Vagina (tissue), 2 donors: ENCODE data around the gene SAMD7.

Source experiments
- CTCF ChIP-seq, 3 experiments: fragments of 450-650 bp in 2 of 3; fragments of 200-600 bp in 1 of 3; sonication (generic) in 1 of 3; IDR thresholded peaks; one replicate each; pipeline ENCODE4 v1.5.1; 2017 to 2019; ENCODE audit warnings: antibody characterized with exemption in 3 of 3, mild to moderate bottlenecking in 2 of 3, moderate library complexity in 2 of 3
- POLR2A ChIP-seq, 2 donors: fragments of 450-650 bp; IDR thresholded peaks; one replicate each; pipeline ENCODE4 v1.6.1; 2017; ENCODE audit warnings: antibody characterized with exemption in 2 of 2, mild to moderate bottlenecking in 2 of 2, moderate library complexity in 2 of 2

DNA sequence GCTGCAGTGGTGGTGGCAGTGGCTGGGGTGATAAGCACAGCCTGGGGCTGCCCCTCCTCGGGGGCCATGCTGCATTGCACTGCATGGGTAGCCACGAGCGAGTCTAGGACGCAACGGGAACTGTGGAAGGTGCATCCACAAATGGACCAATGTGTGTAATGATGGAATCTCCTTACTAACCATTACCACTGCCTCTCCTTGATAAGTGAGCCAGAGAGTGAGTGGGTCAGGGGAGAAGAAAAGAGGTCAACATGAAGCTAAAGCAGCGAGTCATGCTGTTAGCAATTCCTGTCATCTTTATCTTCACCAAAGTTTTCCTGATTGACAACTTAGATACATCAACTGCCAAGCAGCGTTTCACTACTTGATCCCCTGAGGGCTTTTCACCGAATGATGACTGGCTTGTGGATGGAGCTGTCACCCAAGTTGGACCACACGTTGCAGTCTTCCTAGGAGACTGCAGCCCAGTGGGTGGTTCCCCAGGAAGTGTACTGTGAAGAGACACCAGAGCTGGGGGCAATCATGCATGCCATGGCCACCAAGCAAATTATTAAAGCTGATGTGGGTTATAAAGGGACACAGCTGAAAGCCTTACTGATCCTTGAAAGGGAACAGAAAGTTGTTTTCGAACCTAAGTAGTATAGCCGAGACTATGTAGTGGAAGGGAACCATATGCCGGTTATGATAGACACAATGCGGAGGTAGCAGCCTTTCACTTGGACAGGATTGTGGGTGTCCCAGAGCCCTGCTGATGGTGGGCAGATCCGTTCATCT is 20.6 kb downstream of the SAMD7 start:
- TF ChIP-seq CTCF (IDR thresholded peaks at IDR 0.05): no peak
- no peak for TF ChIP-seq POLR2A (IDR thresholded peaks at IDR 0.05)
